Gastroesophageal sphincter (tissue), 4 donors: ENCODE data around the gene YTHDF1. TPM values are rescaled to one million over a fixed set of nuclear protein-coding genes. Genes with fewer than 3 reads are reported as not detected.

Experiments
- ATAC-seq: fragments of 150-250 bp; one replicate; pipeline ENCODE4 v1.9.1; 2016; ENCODE audit warnings: mild to moderate bottlenecking, moderate library complexity
- H3K27ac ChIP-seq, 4 donors: fragments of 200-600 bp; sonication (generic) in 3 of 4; 1 replicate in 3 of 4; 2 replicates in 1 of 4; pipeline ENCODE4 v1.5.1; 2016 to 2019
- H3K27me3 ChIP-seq: fragments of 200-600 bp; sonication (generic); one replicate; pipeline ENCODE4 v1.5.1; 2019
- H3K36me3 ChIP-seq, 2 donors: fragments of 200-600 bp; sonication (generic); one replicate each; pipeline ENCODE4 v1.5.1; 2019; ENCODE audit warnings: control low read depth in 1 of 2
- H3K4me1 ChIP-seq, 3 donors: fragments of 200-600 bp; sonication (generic); 1 replicate in 2 of 3; 2 replicates in 1 of 3; pipeline ENCODE4 v1.5.1; 2016 to 2019; ENCODE audit warnings: control low read depth in 2 of 3
- H3K4me3 ChIP-seq, 2 donors: fragments of 200-600 bp; sonication (generic); one replicate each; pipeline ENCODE4 v1.5.1; 2019; ENCODE audit warnings: mild to moderate bottlenecking in 1 of 2, moderate library complexity in 1 of 2
- H3K9me3 ChIP-seq, 3 donors: fragments of 200-600 bp; sonication (generic); one replicate each; pipeline ENCODE4 v1.5.1; 2017 to 2019; ENCODE audit warnings: control low read depth in 2 of 3
- EP300 ChIP-seq: sonication (generic); formaldehyde crosslinking; IDR thresholded peaks from one replicate; pipeline ENCODE4 v1.6.1; 2017; ENCODE audit warnings: antibody characterized with exemption, mild to moderate bottlenecking
- POLR2A ChIP-seq, 2 donors: fragments of 450-650 bp; IDR thresholded peaks; one replicate each; pipeline ENCODE4 v1.6.1; 2017; ENCODE audit warnings: antibody characterized with exemption in 2 of 2, mild to moderate bottlenecking in 2 of 2, moderate library complexity in 1 of 2
- POLR2AphosphoS5 ChIP-seq: sonication (generic); formaldehyde crosslinking; IDR thresholded peaks from one replicate; pipeline ENCODE4 v1.6.1; 2017; ENCODE audit warnings: antibody characterized with exemption
- WGBS, 2 donors: methylation state at CpG; one replicate each; pipeline ENCODE4 v1.1.5; 2018; ENCODE audit warnings: low coverage in 1 of 2; 5-methylcytosine and 5-hydroxymethylcytosine counted together
- total RNA-seq, 4 donors: library from RNA; depleted of rRNA; stranded (reverse); fragments of >200 nt; gene quantifications; one replicate each; pipeline ENCODE4 v1.1.0, GENCODE V29; 2016
- TF ChIP-seq, protein P1 (sequence below), 4 experiments: fragments of 200-600 bp in 2 of 4; fragments of 450-650 bp in 2 of 4; sonication (generic) in 1 of 4; IDR thresholded peaks; one replicate each; pipeline ENCODE4 v1.5.1; 2017 to 2019; ENCODE audit warnings: antibody characterized with exemption in 4 of 4, mild to moderate bottlenecking in 2 of 4, moderate library complexity in 2 of 4

YTHDF1 gene
- total RNA-seq, 4 donors from 2014 or later: 20.2 to 35.8 (median 34.2) TPM

- peaks cover 0 to 97% of the 10 kb centered on the region in 2 donors for H3K36me3 ChIP-seq
- H3K4me1 ChIP-seq: peaks cover 0 to 68% (median 13%) of the 10 kb centered on the region in 3 donors
- TF ChIP-seq POLR2AphosphoS5: peak; percentile 80
- TF ChIP-seq, protein P1, sequence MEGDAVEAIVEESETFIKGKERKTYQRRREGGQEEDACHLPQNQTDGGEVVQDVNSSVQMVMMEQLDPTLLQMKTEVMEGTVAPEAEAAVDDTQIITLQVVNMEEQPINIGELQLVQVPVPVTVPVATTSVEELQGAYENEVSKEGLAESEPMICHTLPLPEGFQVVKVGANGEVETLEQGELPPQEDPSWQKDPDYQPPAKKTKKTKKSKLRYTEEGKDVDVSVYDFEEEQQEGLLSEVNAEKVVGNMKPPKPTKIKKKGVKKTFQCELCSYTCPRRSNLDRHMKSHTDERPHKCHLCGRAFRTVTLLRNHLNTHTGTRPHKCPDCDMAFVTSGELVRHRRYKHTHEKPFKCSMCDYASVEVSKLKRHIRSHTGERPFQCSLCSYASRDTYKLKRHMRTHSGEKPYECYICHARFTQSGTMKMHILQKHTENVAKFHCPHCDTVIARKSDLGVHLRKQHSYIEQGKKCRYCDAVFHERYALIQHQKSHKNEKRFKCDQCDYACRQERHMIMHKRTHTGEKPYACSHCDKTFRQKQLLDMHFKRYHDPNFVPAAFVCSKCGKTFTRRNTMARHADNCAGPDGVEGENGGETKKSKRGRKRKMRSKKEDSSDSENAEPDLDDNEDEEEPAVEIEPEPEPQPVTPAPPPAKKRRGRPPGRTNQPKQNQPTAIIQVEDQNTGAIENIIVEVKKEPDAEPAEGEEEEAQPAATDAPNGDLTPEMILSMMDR (IDR thresholded peaks at IDR 0.05): no peak
- WGBS, 2 donors: 20 to 52% methylated on average over 2 to 4 of the region's 11 CpGs
- H3K27ac ChIP-seq: peak overlapping the region in 3 of 4 donors; percentile 59 to 72 (median 68)
- H3K9me3 ChIP-seq: no peaks in the 10 kb centered on the region
- H3K27me3 ChIP-seq: no peaks in the 10 kb centered on the region
- peak; percentile 82 for ATAC-seq
- H3K4me3 ChIP-seq: no peak overlapping the region
Measured at GRCh38 chr20:63206878-63207277, 9.1 kb downstream of the YTHDF1 start.

DNA sequence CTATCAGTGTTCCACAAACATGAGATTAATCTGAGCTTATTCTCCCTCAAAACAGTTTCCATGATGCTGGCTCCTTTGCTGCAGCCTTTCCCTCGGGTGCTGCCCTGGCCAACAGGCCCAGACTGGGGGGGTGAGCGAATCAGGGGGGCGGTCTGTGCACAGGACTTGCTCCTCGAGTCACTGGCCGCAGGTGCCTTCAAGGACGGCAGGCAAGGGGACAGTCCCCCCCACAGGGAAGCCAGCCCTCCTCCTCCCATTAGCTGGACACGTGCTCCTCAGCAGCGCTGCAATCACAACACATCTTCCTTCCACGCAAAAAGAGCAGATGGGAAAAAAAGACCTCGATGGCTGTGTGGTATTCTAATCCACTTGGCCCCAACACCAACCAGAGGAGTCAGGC lies 10.0 kb downstream of the YTHDF1 start:
- ATAC-seq: no peak
- Histone ChIP-seq H3K4me3 (no peak overlapping the region), H3K27me3 (no peaks in the 10 kb centered on the region), H3K36me3 (peaks cover 0 to 97% of the 10 kb centered on the region in 2 donors), H3K9me3 (no peaks in the 10 kb centered on the region), H3K4me1 (peaks cover 0 to 68% (median 13%) of the 10 kb centered on the region in 3 donors), H3K27ac (peak overlapping the region in 2 of 4 donors; percentile 68 to 72)
- TF ChIP-seq POLR2A (IDR thresholded peaks at IDR 0.05): no peak
- WGBS, 2 donors: 59% methylated on average over 3 of the region's 10 CpGs; no CpG with 5 or more reads in 1 of the 2 donors

DNA sequence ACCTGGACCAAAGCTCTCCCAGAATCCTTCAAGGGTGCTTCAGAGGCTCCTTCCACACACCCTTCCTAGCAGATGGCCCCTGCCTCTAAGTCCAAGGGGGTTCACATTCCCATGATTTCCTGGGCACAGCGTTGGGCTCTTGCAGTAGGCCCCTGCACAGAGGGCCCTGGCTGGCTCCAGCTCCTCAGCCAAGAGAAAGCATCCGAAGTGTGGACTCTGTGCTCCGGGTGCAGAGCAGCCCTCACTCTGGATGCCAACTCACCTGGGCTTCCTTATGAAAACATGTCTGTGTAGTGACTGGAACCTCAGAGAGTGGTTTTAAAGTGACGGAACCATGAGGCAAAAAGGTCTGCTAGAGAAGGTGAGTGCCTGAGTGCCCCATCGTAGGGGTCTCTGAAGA lies 11.6 kb downstream of the YTHDF1 start:
- H3K9me3 ChIP-seq: no peaks in the 10 kb centered on the region

GRCh38 chr20:63202811-63203526 lies 13.0 kb downstream of the YTHDF1 start:
- Histone ChIP-seq H3K36me3 (peaks cover 0 to 87% of the 10 kb centered on the region in 2 donors), H3K4me3 (no peak overlapping the region), H3K4me1 (peaks cover 0 to 69% (median 7%) of the 10 kb centered on the region in 3 donors), H3K9me3 (no peaks in the 10 kb centered on the region), H3K27me3 (no peaks in the 10 kb centered on the region), H3K27ac (no peak overlapping the region)
- no peak for ATAC-seq
- TF ChIP-seq POLR2A (IDR thresholded peaks at IDR 0.05): no peak
- no peak for TF ChIP-seq POLR2AphosphoS5
- TF ChIP-seq, protein P1 (IDR thresholded peaks at IDR 0.05): no peak
- no peak for TF ChIP-seq EP300
- 72% methylated on average over 2 of the region's 29 CpGs; no CpG with 5 or more reads in 1 of the 2 donors for WGBS, 2 donors

More for the DNA sequence above, 11.6 kb downstream of the YTHDF1 start:
- WGBS, 2 donors: 87% methylated on average over 4 of the region's 5 CpGs; no CpG with 5 or more reads in 1 of the 2 donors
- no peak for TF ChIP-seq EP300
- TF ChIP-seq POLR2AphosphoS5: no peak
- no peak for TF ChIP-seq POLR2A (IDR thresholded peaks at IDR 0.05)
- Histone ChIP-seq H3K4me1 (peaks cover 0 to 68% (median 7%) of the 10 kb centered on the region in 3 donors), H3K36me3 (peaks cover 0 to 98% of the 10 kb centered on the region in 2 donors), H3K27me3 (no peaks in the 10 kb centered on the region), H3K4me3 (no peak overlapping the region), H3K27ac (no peak overlapping the region)
- ATAC-seq: no peak

GRCh38 chr20:63202021-63202420 lies 13.9 kb downstream of the YTHDF1 start:
- no peak for ATAC-seq
- no peaks in the 10 kb centered on the region for H3K27me3 ChIP-seq
- TF ChIP-seq EP300 (no peak), POLR2A (IDR thresholded peaks at IDR 0.05) (no peak), POLR2AphosphoS5 (no peak)
- TF ChIP-seq, protein P1 (IDR thresholded peaks at IDR 0.05): no peak
- peaks cover 0 to 77% of the 10 kb centered on the region in 2 donors for H3K36me3 ChIP-seq
- H3K4me3 ChIP-seq: no peak overlapping the region
- H3K4me1 ChIP-seq: peaks cover 0 to 71% (median 7%) of the 10 kb centered on the region in 3 donors
- no peak overlapping the region for H3K27ac ChIP-seq
- 83% methylated on average over 5 of the region's 17 CpGs; no CpG with 5 or more reads in 1 of the 2 donors for WGBS, 2 donors
- H3K9me3 ChIP-seq: no peaks in the 10 kb centered on the region

GRCh38 chr20:63198606-63199005 lies 17.3 kb downstream of the YTHDF1 start:
- H3K9me3 ChIP-seq: no peaks in the 10 kb centered on the region
- TF ChIP-seq, protein P1 (IDR thresholded peaks at IDR 0.05): no peak
- ATAC-seq: no peak
- no peak overlapping the region for H3K4me3 ChIP-seq
- 65 to 78% methylated on average over 5 of the region's 7 CpGs for WGBS, 2 donors
- H3K27me3 ChIP-seq: no peaks in the 10 kb centered on the region
- H3K4me1 ChIP-seq: peaks cover 0 to 56% (median 0%) of the 10 kb centered on the region in 3 donors
- peaks cover 0 to 71% of the 10 kb centered on the region in 2 donors for H3K36me3 ChIP-seq
- no peak overlapping the region for H3K27ac ChIP-seq
